NT2/D1 (cell line): Measurements from ENCODE around the gene CRACDL.

Experiments used
- SUZ12 ChIP-seq: IDR thresholded peaks from 2 replicates; pipeline ENCODE4 v1.6.1; 2011; ENCODE audit not compliant: insufficient read length, insufficient read depth; ENCODE audit errors: extremely low read depth
- YY1 ChIP-seq: IDR thresholded peaks from 2 replicates; pipeline ENCODE4 v1.6.1; 2011; ENCODE audit not compliant: insufficient read length, insufficient read depth
- ZNF274 ChIP-seq: IDR thresholded peaks from 2 replicates; pipeline ENCODE4 v1.6.1; 2011; ENCODE audit warnings: mild to moderate bottlenecking, low read depth, low read length

- TF ChIP-seq ZNF274 (no peak), YY1 (no peak), SUZ12 (no peak)
Measured at GRCh38 chr2:98777076-98777475, 158.9 kb downstream of the CRACDL start.
